ENCODE results near the gene TLCD1.

Gene TLCD1

DNA sequence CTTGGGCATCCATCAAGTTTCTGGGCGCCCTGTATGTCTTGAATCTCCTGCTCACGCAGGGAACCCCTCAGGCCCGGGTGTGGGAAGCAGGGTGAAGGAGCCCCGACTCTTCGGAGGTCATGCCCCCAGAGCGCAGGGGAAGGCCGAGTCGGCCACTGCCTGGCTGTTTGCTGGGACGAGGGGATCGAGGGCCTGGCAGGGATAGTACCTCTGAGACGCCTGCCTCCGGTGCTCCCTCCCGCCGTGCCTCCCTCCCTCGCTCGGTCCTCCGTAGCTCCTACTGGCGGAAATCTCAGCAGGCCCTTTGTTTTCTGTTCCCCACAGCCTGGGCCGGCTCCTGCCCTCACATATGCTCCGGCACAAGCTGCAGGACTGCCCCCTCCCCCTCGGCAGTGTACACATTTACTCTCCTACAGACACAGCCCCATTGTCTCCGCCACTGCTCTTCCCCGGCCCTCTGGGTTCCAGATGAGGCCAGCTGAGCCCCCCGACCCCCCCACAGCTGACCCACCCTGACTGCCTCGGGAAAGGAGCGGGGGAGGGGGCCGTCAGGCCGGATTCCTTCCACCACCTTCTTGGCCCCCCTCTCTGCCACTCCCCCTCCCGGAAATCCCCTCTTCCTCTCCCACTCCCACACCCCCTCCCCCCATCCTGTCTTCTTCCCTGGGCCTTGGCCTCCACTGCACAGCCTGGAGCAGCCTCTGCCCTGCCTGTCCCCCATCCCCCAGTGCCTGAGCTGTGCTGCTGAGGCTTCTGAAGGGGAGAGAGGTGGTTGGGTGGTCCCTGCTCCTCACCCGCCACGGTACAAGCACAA, 19.1 kb upstream of the TLCD1 start:
- Histone ChIP-seq H3K9me3 (ENCODE audit: insufficient read depth, low read depth, low read length) (no peaks in the 10 kb centered on the region), H3K9ac (ENCODE audit: low read depth, low read length) (peak overlapping the region; percentile 96), H3K27ac (ENCODE audit: low read length) (peak overlapping the region; percentile 67), H3K4me3 (ENCODE audit: low read length) (peak overlapping the region; percentile 87), H3K27me3 (ENCODE audit: insufficient read depth, low read length) (no peaks in the 10 kb centered on the region), H3K36me3 (ENCODE audit: insufficient read depth, low read depth, low read length) (peaks cover 54% of the 10 kb centered on the region), H3K4me1 (ENCODE audit: insufficient read depth, low read length) (peaks cover 14% of the 10 kb centered on the region)

GRCh38 chr17:28744104-28744971, 18.3 kb upstream of the TLCD1 start:
- H3K9ac ChIP-seq (ENCODE audit: low read depth, low read length) = peak overlapping the region; percentile 96
- no peaks in the 10 kb centered on the region for H3K27me3 ChIP-seq (ENCODE audit: insufficient read depth, low read length)
- H3K27ac ChIP-seq (ENCODE audit: low read length) = peak overlapping the region; percentile 67
- peaks cover 47% of the 10 kb centered on the region for H3K36me3 ChIP-seq (ENCODE audit: insufficient read depth, low read depth, low read length)
- H3K4me3 ChIP-seq (ENCODE audit: low read length) = peak overlapping the region; percentile 87
- no peaks in the 10 kb centered on the region for H3K9me3 ChIP-seq (ENCODE audit: insufficient read depth, low read depth, low read length)
- peaks cover 14% of the 10 kb centered on the region for H3K4me1 ChIP-seq (ENCODE audit: insufficient read depth, low read length)

DNA sequence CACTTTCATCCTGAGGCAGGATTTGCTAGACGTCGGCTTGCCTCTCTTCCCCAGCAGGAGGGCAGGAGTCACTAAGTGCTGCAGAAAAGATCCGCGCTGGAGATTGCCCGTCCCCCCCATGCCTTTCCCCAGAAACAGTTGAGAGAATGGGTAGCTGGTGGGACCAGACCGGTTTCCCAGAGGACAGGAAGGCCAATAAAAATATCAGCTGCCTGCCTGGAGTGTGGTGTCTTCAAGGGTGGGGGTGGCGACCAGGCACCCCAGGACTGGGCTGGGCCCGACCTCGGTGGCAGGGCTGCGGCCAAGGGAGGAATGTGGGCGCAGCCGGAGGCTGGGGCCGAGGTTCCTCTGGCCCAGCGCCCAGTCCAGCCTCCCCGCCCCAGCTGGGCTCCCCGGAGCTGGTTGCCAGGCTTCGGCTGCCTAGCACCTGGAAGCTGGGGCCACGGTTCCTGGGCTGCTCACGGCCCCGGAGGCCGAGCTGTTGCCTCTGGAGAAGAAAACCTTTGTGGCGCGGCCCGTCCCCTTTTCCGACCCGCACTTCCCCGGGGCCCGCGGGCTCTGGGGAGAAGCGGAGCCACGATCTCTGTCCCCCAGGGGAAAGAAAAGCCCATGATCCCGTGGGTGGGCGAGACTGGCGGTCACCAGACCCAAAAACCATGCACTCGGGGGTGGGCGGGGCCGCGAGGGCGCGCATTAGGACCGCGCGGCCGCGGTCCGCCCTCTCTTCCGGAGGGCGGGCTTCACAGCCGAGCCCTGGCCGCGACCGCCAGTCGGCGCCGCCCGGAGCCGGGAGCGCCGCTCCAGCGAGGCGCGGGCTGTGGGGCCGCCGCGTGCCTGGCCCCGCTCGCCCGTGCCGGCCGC, 17.4 kb upstream of the TLCD1 start, which contains the start of gene TRAF4:
TSS of gene TRAF4 (plus strand) at position 769 of the 861 bp plus-strand sequence. CDS start 102 bp downstream, outside the sequence.
- no peaks in the 10 kb centered on the region for H3K27me3 ChIP-seq (ENCODE audit: insufficient read depth, low read length)
- H3K4me3 ChIP-seq (ENCODE audit: low read length) = peak within 1 kb of the TSS; percentile 87
- no peaks in the 10 kb centered on the region for H3K9me3 ChIP-seq (ENCODE audit: insufficient read depth, low read depth, low read length)
- H3K27ac ChIP-seq (ENCODE audit: low read length) = peak within 1 kb of the TSS; percentile 67
- H3K4me1 ChIP-seq (ENCODE audit: insufficient read depth, low read length) = peaks cover 14% of the 10 kb centered on the region
- peak within 1 kb of the TSS; percentile 96 for H3K9ac ChIP-seq (ENCODE audit: low read depth, low read length)
- peaks cover 47% of the 10 kb centered on the region for H3K36me3 ChIP-seq (ENCODE audit: insufficient read depth, low read depth, low read length)

DNA sequence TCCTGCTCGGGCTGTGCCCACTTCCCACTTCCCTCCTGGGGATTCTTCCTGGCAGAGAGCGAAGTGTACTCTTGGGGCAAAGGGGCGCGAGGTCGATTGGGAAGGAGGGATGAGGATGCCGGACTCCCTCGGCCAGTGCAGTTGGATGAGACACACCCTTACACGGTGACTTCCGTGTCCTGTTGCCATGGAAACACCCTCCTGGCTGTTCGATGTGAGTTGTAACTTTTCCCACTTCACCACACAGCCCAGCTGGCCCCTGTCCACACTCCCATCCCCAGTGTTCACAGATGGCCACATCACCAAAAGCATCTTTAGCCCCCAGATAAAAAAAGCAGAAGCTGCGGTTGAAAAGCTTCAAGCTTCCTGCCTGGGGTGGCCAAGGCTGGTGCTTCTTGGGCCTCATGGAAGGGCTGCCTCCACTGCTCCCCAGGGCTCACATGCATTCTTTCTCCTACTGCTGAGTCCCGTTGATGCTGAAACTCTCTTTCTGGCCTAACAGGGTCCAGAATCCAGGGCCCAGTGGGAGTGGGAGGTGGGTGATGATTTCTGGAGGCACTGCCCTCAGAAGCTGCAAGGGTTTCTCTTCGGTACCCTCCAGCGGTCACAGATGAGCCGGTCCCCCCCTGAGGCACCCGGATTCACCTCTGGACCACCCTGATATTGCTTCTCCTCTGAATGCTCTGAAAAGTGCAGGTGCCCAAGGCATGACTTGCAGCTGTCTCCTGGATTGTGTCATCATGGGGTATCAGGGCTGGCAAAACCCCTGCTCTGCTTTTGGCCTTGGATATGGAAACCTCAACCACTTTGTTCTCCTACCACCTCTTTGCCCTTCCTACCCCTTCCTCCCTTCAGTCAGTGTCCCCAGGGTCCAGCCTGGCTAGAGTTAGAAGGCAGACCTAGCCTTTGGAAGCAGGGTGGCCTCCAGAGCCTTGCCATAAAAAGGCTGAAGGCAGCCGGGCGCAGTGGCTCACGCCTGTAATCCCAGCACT, 15.6 kb upstream of the TLCD1 start:
- Histone ChIP-seq H3K9ac (ENCODE audit: low read depth, low read length) (no peak overlapping the region), H3K27ac (ENCODE audit: low read length) (no peak overlapping the region), H3K36me3 (ENCODE audit: insufficient read depth, low read depth, low read length) (peaks cover 38% of the 10 kb centered on the region), H3K9me3 (ENCODE audit: insufficient read depth, low read depth, low read length) (no peaks in the 10 kb centered on the region), H3K4me1 (ENCODE audit: insufficient read depth, low read length) (peaks cover 10% of the 10 kb centered on the region), H3K27me3 (ENCODE audit: insufficient read depth, low read length) (no peaks in the 10 kb centered on the region), H3K4me3 (ENCODE audit: low read length) (no peak overlapping the region)

GRCh38 chr17:28740406-28741357, 14.6 kb upstream of the TLCD1 start:
- no peaks in the 10 kb centered on the region for H3K9me3 ChIP-seq (ENCODE audit: insufficient read depth, low read depth, low read length)
- no peak overlapping the region for H3K27ac ChIP-seq (ENCODE audit: low read length)
- H3K4me1 ChIP-seq (ENCODE audit: insufficient read depth, low read length) = peaks cover under 1% of the 10 kb centered on the region; the same call in 1 of the 2 replicates
- H3K27me3 ChIP-seq (ENCODE audit: insufficient read depth, low read length) = no peaks in the 10 kb centered on the region
- H3K36me3 ChIP-seq (ENCODE audit: insufficient read depth, low read depth, low read length) = peaks cover 29% of the 10 kb centered on the region
- H3K9ac ChIP-seq (ENCODE audit: low read depth, low read length) = no peak overlapping the region
- H3K4me3 ChIP-seq (ENCODE audit: low read length) = no peak overlapping the region

DNA sequence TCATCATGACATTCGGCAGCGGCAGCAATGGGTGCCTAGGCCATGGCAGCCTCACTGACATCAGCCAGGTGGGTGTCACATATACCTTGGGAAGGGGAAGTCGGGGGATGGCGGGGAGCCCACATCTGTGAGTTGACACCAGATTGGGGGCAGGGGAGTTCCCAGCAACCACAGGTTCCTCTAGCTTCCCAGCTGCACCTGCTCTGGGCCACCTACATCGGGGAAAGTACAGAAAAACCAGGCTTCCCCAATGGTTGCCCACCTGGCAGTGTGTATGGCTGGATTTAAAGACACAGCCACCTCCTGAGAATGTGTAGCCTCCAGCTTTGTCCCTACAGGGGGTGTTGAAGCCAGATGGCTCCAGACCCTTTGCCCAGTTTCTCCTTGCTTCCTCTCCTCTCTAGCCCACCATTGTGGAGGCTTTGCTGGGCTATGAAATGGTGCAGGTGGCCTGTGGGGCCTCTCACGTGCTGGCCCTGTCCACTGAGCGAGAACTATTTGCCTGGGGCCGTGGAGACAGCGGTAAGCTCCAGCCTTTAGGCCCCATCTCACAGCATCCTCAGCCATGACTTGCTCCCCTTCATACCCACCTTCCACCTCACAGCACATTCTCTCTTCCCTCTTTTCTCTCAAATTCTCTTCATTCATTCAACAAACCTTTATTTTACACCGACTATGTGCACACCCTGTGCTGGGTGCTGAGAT, 12.8 kb upstream of the TLCD1 start:
- no peaks in the 10 kb centered on the region; the same call in 1 of the 2 replicates for H3K4me1 ChIP-seq (ENCODE audit: insufficient read depth, low read length)
- H3K36me3 ChIP-seq (ENCODE audit: insufficient read depth, low read depth, low read length) = peaks cover 36% of the 10 kb centered on the region
- H3K9me3 ChIP-seq (ENCODE audit: insufficient read depth, low read depth, low read length) = no peaks in the 10 kb centered on the region
- H3K9ac ChIP-seq (ENCODE audit: low read depth, low read length) = no peak overlapping the region
- H3K27me3 ChIP-seq (ENCODE audit: insufficient read depth, low read length) = no peaks in the 10 kb centered on the region
- H3K4me3 ChIP-seq (ENCODE audit: low read length) = no peak overlapping the region
- H3K27ac ChIP-seq (ENCODE audit: low read length) = no peak overlapping the region

GRCh38 chr17:28737770-28738679, 12.0 kb upstream of the TLCD1 start:
- H3K9me3 ChIP-seq (ENCODE audit: insufficient read depth, low read depth, low read length) = no peaks in the 10 kb centered on the region
- H3K4me1 ChIP-seq (ENCODE audit: insufficient read depth, low read length) = no peaks in the 10 kb centered on the region; the same call in 1 of the 2 replicates
- no peak overlapping the region for H3K27ac ChIP-seq (ENCODE audit: low read length)
- peaks cover 36% of the 10 kb centered on the region for H3K36me3 ChIP-seq (ENCODE audit: insufficient read depth, low read depth, low read length)
- no peaks in the 10 kb centered on the region for H3K27me3 ChIP-seq (ENCODE audit: insufficient read depth, low read length)
- H3K9ac ChIP-seq (ENCODE audit: low read depth, low read length) = no peak overlapping the region
- no peak overlapping the region for H3K4me3 ChIP-seq (ENCODE audit: low read length)

- Histone ChIP-seq H3K4me1 (ENCODE audit: insufficient read depth, low read length) (no peaks in the 10 kb centered on the region; the same call in 1 of the 2 replicates), H3K36me3 (ENCODE audit: insufficient read depth, low read depth, low read length) (peaks cover 36% of the 10 kb centered on the region), H3K9ac (ENCODE audit: low read depth, low read length) (no peak overlapping the region), H3K27me3 (ENCODE audit: insufficient read depth, low read length) (no peaks in the 10 kb centered on the region), H3K4me3 (ENCODE audit: low read length) (no peak overlapping the region), H3K9me3 (ENCODE audit: insufficient read depth, low read depth, low read length) (no peaks in the 10 kb centered on the region), H3K27ac (ENCODE audit: low read length) (no peak overlapping the region)
Observed at GRCh38 chr17:28737316-28737715, 11.3 kb upstream of the TLCD1 start.
